ENCODE measurements around the gene ANKH. TPM values are rescaled to one million over a fixed set of nuclear protein-coding genes. Genes with fewer than 3 reads are reported as not detected.

The ANKH gene
- total and polyA plus RNA-seq, 4 donors: 9.3 to 57.1 (median 37.4) TPM

- Histone ChIP-seq H3K4me1 (ENCODE audit: control insufficient read depth in 4 of 4, insufficient read depth in 4 of 4, low read length in 3 of 4) (peaks cover 9 to 40% (median 22%) of the 10 kb centered on the region in 4 donors), H3K27ac (ENCODE audit: low read depth in 1 of 2, low read length in 2 of 2) (peak overlapping the region in 1 of 2 donors; percentile 14), H3K27me3 (ENCODE audit: control insufficient read depth in 4 of 4, insufficient read depth in 4 of 4, low read length in 3 of 4) (no peaks in the 10 kb centered on the region), H3K9me3 (ENCODE audit: control insufficient read depth in 4 of 4, low read length in 3 of 4) (no peaks in the 10 kb centered on the region), H3K4me3 (ENCODE audit: low read depth in 1 of 3, low read length in 3 of 3) (no peak overlapping the region), H3K9ac (ENCODE audit: low read depth in 1 of 2, low read length in 2 of 2) (peak overlapping the region in 1 of 2 donors; percentile 34), H3K36me3 (ENCODE audit: control insufficient read depth in 4 of 4, insufficient read depth in 3 of 4, low read depth in 1 of 4, low read length in 3 of 4) (peaks cover 7 to 18% (median 7%) of the 10 kb centered on the region in 4 donors)
- no peak for DNase-seq (ENCODE audit: low spot score)
- TF ChIP-seq FOXA2 (IDR thresholded peaks at IDR 0.05) (no peak), NR2F2 (IDR thresholded peaks at IDR 0.05) (no peak), HNF4A (conservative IDR thresholded peaks at IDR 0.05) (no peak), MAX (IDR thresholded peaks at IDR 0.05) (no peak)
- 93% methylated on average over 8 of the region's 8 CpGs for WGBS
Measured at GRCh38 chr5:14674983-14675854, 196.4 kb downstream of the ANKH start.

GRCh38 chr5:14673443-14673842 is 198.1 kb downstream of the ANKH start:
- Histone ChIP-seq H3K9ac (ENCODE audit: low read depth in 1 of 2, low read length in 2 of 2) (no peak overlapping the region), H3K4me1 (ENCODE audit: control insufficient read depth in 4 of 4, insufficient read depth in 4 of 4, low read length in 3 of 4) (peaks cover 11 to 49% (median 32%) of the 10 kb centered on the region in 4 donors), H3K27ac (ENCODE audit: low read depth in 1 of 2, low read length in 2 of 2) (no peak overlapping the region), H3K4me3 (ENCODE audit: low read depth in 1 of 3, low read length in 3 of 3) (no peak overlapping the region), H3K9me3 (ENCODE audit: control insufficient read depth in 4 of 4, low read length in 3 of 4) (no peaks in the 10 kb centered on the region), H3K27me3 (ENCODE audit: control insufficient read depth in 4 of 4, insufficient read depth in 4 of 4, low read length in 3 of 4) (no peaks in the 10 kb centered on the region), H3K36me3 (ENCODE audit: control insufficient read depth in 4 of 4, insufficient read depth in 3 of 4, low read depth in 1 of 4, low read length in 3 of 4) (peaks cover 0 to 10% (median 2%) of the 10 kb centered on the region in 4 donors)
- 81% methylated on average over 3 of the region's 3 CpGs for WGBS
- TF ChIP-seq JUND (IDR thresholded peaks at IDR 0.05) (no peak), GABPA (IDR thresholded peaks at IDR 0.05 in 1 of 2, conservative IDR thresholded peaks at IDR 0.05 in 1 of 2) (no peak), HNF4G (IDR thresholded peaks at IDR 0.05) (no peak), EGR1 (IDR thresholded peaks at IDR 0.05; ENCODE audit: low read depth in 2 of 2) (no peak), MAX (IDR thresholded peaks at IDR 0.05) (no peak), SP1 (IDR thresholded peaks at IDR 0.05) (no peak), NR2F2 (IDR thresholded peaks at IDR 0.05) (no peak), REST (IDR thresholded peaks at IDR 0.05) (no peak), YY1 (IDR thresholded peaks at IDR 0.05) (no peak), RXRA (IDR thresholded peaks at IDR 0.05) (no peak), FOXA2 (IDR thresholded peaks at IDR 0.05) (no peak), FOXA1 (IDR thresholded peaks at IDR 0.05) (no peak), ATF3 (IDR thresholded peaks at IDR 0.05) (no peak)
- DNase-seq (ENCODE audit: low spot score): no peak
